Measurements from ENCODE around the gene HAUS5.

Gene HAUS5

DNA sequence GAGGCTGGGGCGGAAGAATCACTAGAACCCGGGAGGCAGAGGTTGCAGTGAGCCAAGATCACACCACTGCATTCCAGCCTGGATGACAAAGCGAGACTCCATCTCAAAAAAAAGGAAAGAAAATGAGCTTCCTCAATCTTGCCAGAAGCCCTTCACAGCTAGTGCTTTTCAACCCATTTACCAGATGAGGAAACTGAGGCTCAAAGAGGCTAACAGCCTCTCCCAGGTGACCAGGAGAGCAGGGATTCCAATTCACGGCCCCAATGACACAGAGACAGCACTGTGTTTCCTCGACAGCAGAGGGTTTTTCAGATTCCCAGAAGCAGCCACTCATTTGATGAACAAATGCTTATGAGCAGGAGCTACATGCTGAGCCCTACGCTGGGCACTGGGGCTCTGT, 57.0 kb downstream of the HAUS5 start:
- Histone ChIP-seq H3K4me1 (ENCODE audit: control insufficient read depth in 1 of 2, insufficient read depth in 2 of 2, low read length in 2 of 2) (peaks cover 4% of the 10 kb centered on the region in 2 experiments), H3K79me1 (ENCODE audit: low read length) (no peaks in the 10 kb centered on the region), H2AFZ (ENCODE audit: insufficient read depth, low read length, poor library complexity) (no peak overlapping the region), H3K27me3 (ENCODE audit: insufficient read depth, low read length) (no peaks in the 10 kb centered on the region), H2BK5ac (ENCODE audit: low read depth, low read length, poor library complexity) (no peak overlapping the region), H3K36me3 (ENCODE audit: control insufficient read depth in 1 of 2, insufficient read depth in 2 of 2, low read length in 2 of 2) (peaks cover 0 to 2% of the 10 kb centered on the region in 2 experiments), H3K18ac (ENCODE audit: low read length) (no peak overlapping the region), H3K4me3 (ENCODE audit: low read depth, low read length) (no peak overlapping the region), H4K91ac (ENCODE audit: low read depth, low read length) (no peak overlapping the region), H3K9ac (ENCODE audit: low read length) (no peak overlapping the region), H2BK12ac (ENCODE audit: low read length) (no peak overlapping the region), H3K4me2 (ENCODE audit: low read length) (no peak overlapping the region), H3K4ac (ENCODE audit: low read depth, low read length) (no peak overlapping the region), H4K12ac (ENCODE audit: low read depth, low read length) (no peak overlapping the region), H2AK5ac (ENCODE audit: low read length) (no peak overlapping the region), H3K9me3 (ENCODE audit: insufficient read depth, low read depth, low read length) (peaks cover 1% of the 10 kb centered on the region), H2BK120ac (ENCODE audit: insufficient read depth, low read length, poor library complexity) (no peak overlapping the region), H3K27ac (ENCODE audit: low read depth, low read length) (no peak overlapping the region), H4K8ac (ENCODE audit: low read depth, low read length) (no peak overlapping the region), H3K23ac (ENCODE audit: low read length) (no peak overlapping the region), H3K79me2 (ENCODE audit: control insufficient read depth, insufficient read depth, low read length, poor library complexity) (no peaks in the 10 kb centered on the region), H3K14ac (ENCODE audit: low read length) (no peak overlapping the region)
- WGBS (ENCODE audit: extremely low coverage, insufficient coverage, insufficient read length): no CpG with 5 or more reads among the region's 6 CpGs
- no peak for DNase-seq

DNA sequence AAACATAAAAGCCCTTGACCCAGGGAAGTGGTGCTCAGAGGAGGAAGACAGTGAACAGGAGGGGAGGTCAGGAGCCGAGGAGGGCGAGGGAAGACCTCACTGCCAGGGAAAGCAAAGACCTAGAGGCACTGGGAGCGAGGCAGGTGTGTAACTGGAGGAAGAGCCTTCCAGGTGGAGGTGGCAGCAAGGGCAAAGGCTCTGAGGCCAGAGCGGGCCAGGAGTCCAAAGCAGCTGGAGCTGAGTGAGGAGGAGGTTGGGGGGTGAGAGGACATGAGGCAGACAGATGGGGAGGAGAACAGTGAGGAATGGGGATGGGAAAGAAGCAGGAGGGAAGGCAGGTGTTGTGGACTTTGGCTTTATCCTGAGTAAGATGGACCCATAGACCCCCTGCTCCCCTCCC, 57.4 kb downstream of the HAUS5 start:
- Histone ChIP-seq H2BK120ac (ENCODE audit: insufficient read depth, low read length, poor library complexity) (no peak overlapping the region), H3K27me3 (ENCODE audit: insufficient read depth, low read length) (no peaks in the 10 kb centered on the region), H3K23ac (ENCODE audit: low read length) (no peak overlapping the region), H4K91ac (ENCODE audit: low read depth, low read length) (no peak overlapping the region), H3K79me2 (ENCODE audit: control insufficient read depth, insufficient read depth, low read length, poor library complexity) (no peaks in the 10 kb centered on the region), H3K4ac (ENCODE audit: low read depth, low read length) (no peak overlapping the region), H3K9ac (ENCODE audit: low read length) (no peak overlapping the region), H2BK5ac (ENCODE audit: low read depth, low read length, poor library complexity) (no peak overlapping the region), H3K27ac (ENCODE audit: low read depth, low read length) (no peak overlapping the region), H3K4me2 (ENCODE audit: low read length) (no peak overlapping the region), H3K14ac (ENCODE audit: low read length) (no peak overlapping the region), H2BK12ac (ENCODE audit: low read length) (no peak overlapping the region), H4K8ac (ENCODE audit: low read depth, low read length) (no peak overlapping the region), H3K79me1 (ENCODE audit: low read length) (no peaks in the 10 kb centered on the region), H2AK5ac (ENCODE audit: low read length) (no peak overlapping the region), H2AFZ (ENCODE audit: insufficient read depth, low read length, poor library complexity) (no peak overlapping the region), H3K9me3 (ENCODE audit: insufficient read depth, low read depth, low read length) (peaks cover 1% of the 10 kb centered on the region), H3K36me3 (ENCODE audit: control insufficient read depth in 1 of 2, insufficient read depth in 2 of 2, low read length in 2 of 2) (peaks cover 0 to 2% of the 10 kb centered on the region in 2 experiments), H3K18ac (ENCODE audit: low read length) (no peak overlapping the region), H3K4me3 (ENCODE audit: low read depth, low read length) (no peak overlapping the region), H3K4me1 (ENCODE audit: control insufficient read depth in 1 of 2, insufficient read depth in 2 of 2, low read length in 2 of 2) (peaks cover 4% of the 10 kb centered on the region in 2 experiments), H4K12ac (ENCODE audit: low read depth, low read length) (no peak overlapping the region)
- WGBS (ENCODE audit: extremely low coverage, insufficient coverage, insufficient read length): no CpG with 5 or more reads among the region's 4 CpGs
- DNase-seq: no peak

DNA sequence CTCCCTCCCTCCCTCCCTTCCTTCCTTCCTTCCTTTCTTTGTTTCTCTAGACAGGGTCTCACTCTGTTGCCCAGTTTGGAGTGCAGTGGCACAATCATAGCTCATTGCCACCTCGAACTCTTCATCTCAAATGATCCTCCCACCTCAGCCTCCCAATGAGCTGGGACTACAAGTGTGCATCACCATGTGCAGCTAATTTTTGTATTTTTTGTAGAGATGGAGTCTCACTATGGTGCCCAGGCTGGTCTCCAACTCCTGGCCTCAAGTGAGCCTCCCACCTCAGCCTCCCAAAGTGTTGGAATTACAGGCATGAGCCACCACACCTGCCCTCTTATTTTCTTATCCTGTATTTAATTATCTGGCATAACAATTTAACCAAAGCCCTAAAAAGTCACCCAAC, 58.2 kb downstream of the HAUS5 start:
- H3K4me2 ChIP-seq (ENCODE audit: low read length): no peak overlapping the region
- no peak overlapping the region for H2BK12ac ChIP-seq (ENCODE audit: low read length)
- no peaks in the 10 kb centered on the region for H3K79me1 ChIP-seq (ENCODE audit: low read length)
- H3K27ac ChIP-seq (ENCODE audit: low read depth, low read length): no peak overlapping the region
- H4K91ac ChIP-seq (ENCODE audit: low read depth, low read length): no peak overlapping the region
- H2BK5ac ChIP-seq (ENCODE audit: low read depth, low read length, poor library complexity): no peak overlapping the region
- H4K12ac ChIP-seq (ENCODE audit: low read depth, low read length): no peak overlapping the region
- H2AK5ac ChIP-seq (ENCODE audit: low read length): no peak overlapping the region
- no peak overlapping the region for H4K8ac ChIP-seq (ENCODE audit: low read depth, low read length)
- H2AFZ ChIP-seq (ENCODE audit: insufficient read depth, low read length, poor library complexity): no peak overlapping the region
- no peak overlapping the region for H3K14ac ChIP-seq (ENCODE audit: low read length)
- DNase-seq: peak in 1 of 2 donors; percentile 38
- H3K36me3 ChIP-seq (ENCODE audit: control insufficient read depth in 1 of 2, insufficient read depth in 2 of 2, low read length in 2 of 2): no peaks in the 10 kb centered on the region
- H3K9me3 ChIP-seq (ENCODE audit: insufficient read depth, low read depth, low read length): peaks cover 1% of the 10 kb centered on the region
- H3K79me2 ChIP-seq (ENCODE audit: control insufficient read depth, insufficient read depth, low read length, poor library complexity): no peaks in the 10 kb centered on the region
- H3K4me3 ChIP-seq (ENCODE audit: low read depth, low read length): no peak overlapping the region
- H3K18ac ChIP-seq (ENCODE audit: low read length): no peak overlapping the region
- no peaks in the 10 kb centered on the region for H3K27me3 ChIP-seq (ENCODE audit: insufficient read depth, low read length)
- no peak overlapping the region for H3K9ac ChIP-seq (ENCODE audit: low read length)
- WGBS (ENCODE audit: extremely low coverage, insufficient coverage, insufficient read length): no CpG with 5 or more reads among the region's 1 CpG
- H3K23ac ChIP-seq (ENCODE audit: low read length): no peak overlapping the region
- no peak overlapping the region for H3K4ac ChIP-seq (ENCODE audit: low read depth, low read length)
- peaks cover 4% of the 10 kb centered on the region in 2 experiments for H3K4me1 ChIP-seq (ENCODE audit: control insufficient read depth in 1 of 2, insufficient read depth in 2 of 2, low read length in 2 of 2)
- no peak overlapping the region for H2BK120ac ChIP-seq (ENCODE audit: insufficient read depth, low read length, poor library complexity)

DNA sequence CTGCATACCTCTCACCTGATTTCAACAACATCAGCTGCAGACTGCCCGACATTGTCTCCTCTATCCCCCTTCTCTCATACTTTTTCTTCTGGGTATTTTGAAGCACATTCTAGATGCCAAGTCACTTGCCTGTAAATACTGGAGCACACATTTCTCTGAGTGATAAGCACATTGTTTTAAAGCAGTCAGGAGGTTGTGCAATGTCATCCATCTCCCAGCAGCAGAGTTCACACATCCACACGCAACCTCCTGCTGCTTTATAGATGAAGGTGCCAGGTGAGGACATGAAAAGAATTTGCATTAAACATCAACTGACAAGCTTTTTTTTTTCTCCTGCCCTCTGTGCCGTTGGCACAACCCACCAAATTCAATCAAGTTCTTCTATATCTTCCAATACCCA, 59.3 kb downstream of the HAUS5 start:
- Histone ChIP-seq H3K79me1 (ENCODE audit: low read length) (no peaks in the 10 kb centered on the region), H2AFZ (ENCODE audit: insufficient read depth, low read length, poor library complexity) (no peak overlapping the region), H2BK12ac (ENCODE audit: low read length) (no peak overlapping the region), H3K18ac (ENCODE audit: low read length) (no peak overlapping the region), H3K14ac (ENCODE audit: low read length) (no peak overlapping the region), H3K9me3 (ENCODE audit: insufficient read depth, low read depth, low read length) (peaks cover 1% of the 10 kb centered on the region), H3K23ac (ENCODE audit: low read length) (no peak overlapping the region), H4K91ac (ENCODE audit: low read depth, low read length) (no peak overlapping the region), H2BK5ac (ENCODE audit: low read depth, low read length, poor library complexity) (no peak overlapping the region), H3K9ac (ENCODE audit: low read length) (no peak overlapping the region), H4K8ac (ENCODE audit: low read depth, low read length) (no peak overlapping the region), H2AK5ac (ENCODE audit: low read length) (no peak overlapping the region), H3K27ac (ENCODE audit: low read depth, low read length) (no peak overlapping the region), H4K12ac (ENCODE audit: low read depth, low read length) (no peak overlapping the region), H3K4me2 (ENCODE audit: low read length) (no peak overlapping the region), H3K4ac (ENCODE audit: low read depth, low read length) (no peak overlapping the region), H3K79me2 (ENCODE audit: control insufficient read depth, insufficient read depth, low read length, poor library complexity) (no peaks in the 10 kb centered on the region), H3K4me1 (ENCODE audit: control insufficient read depth in 1 of 2, insufficient read depth in 2 of 2, low read length in 2 of 2) (peaks cover 4% of the 10 kb centered on the region in 2 experiments), H3K36me3 (ENCODE audit: control insufficient read depth in 1 of 2, insufficient read depth in 2 of 2, low read length in 2 of 2) (no peaks in the 10 kb centered on the region), H3K27me3 (ENCODE audit: insufficient read depth, low read length) (no peaks in the 10 kb centered on the region), H2BK120ac (ENCODE audit: insufficient read depth, low read length, poor library complexity) (no peak overlapping the region), H3K4me3 (ENCODE audit: low read depth, low read length) (no peak overlapping the region)
- peak; percentile 72 to 84 for DNase-seq
- no CpG with 5 or more reads among the region's 3 CpGs for WGBS (ENCODE audit: extremely low coverage, insufficient coverage, insufficient read length)
